MCF 10A (cell line): ENCODE measurements around the gene ADGRE3. TPM values are rescaled to one million over a fixed set of nuclear protein-coding genes. Genes with fewer than 3 reads are reported as not detected.
"Not testable (repeated sequence)": the region's sequence is repeated elsewhere in the genome, so short reads cannot be mapped to it uniquely, and the experiment has no call there.

Experiments
- BruUV-seq: library from RNA; stranded (reverse); fragments of 400-500 nt; replicated peaks from 2 replicates; lab custom pipeline; 2021; lab: Mats Ljungman, UMichigan
- CTCF ChIA-PET: fragments of 300-600 bp; sonication (Branson Sonifier 250); formaldehyde crosslinking; extraction: SDS; loops from one replicate; lab custom pipeline; 2021; ENCODE audit warnings: antibody characterized with exemption, inconsistent platforms; lab: Yijun Ruan, JAX
- POLR2A ChIA-PET: fragments of 300-600, 350-650 bp; sonication (Branson Sonifier 250); formaldehyde crosslinking; extraction: SDS; loops from one replicate; lab custom pipeline; 2020; ENCODE audit warnings: antibody characterized with exemption, inconsistent platforms; lab: Yijun Ruan, JAX
- DNase-seq: peaks from one replicate; pipeline ENCODE4 v3.0.0-alpha.2; 2018; ENCODE audit not compliant: unreplicated experiment
- H3K27ac Mint-ChIP-seq: one replicate; pipeline ENCODE4 v1.8.0; 2022; ENCODE audit warnings: mild to moderate bottlenecking, low read depth, mixed read lengths; ENCODE audit not compliant: unreplicated experiment
- H3K27me3 Mint-ChIP-seq: one replicate; pipeline ENCODE4 v1.8.0; 2022; ENCODE audit warnings: mixed read lengths; ENCODE audit not compliant: insufficient read depth, unreplicated experiment
- H3K36me3 Mint-ChIP-seq: one replicate; pipeline ENCODE4 v1.8.0; 2022; ENCODE audit warnings: mild to moderate bottlenecking, moderate library complexity, mixed read lengths; ENCODE audit not compliant: insufficient read depth, unreplicated experiment
- H3K4me1 Mint-ChIP-seq: one replicate; pipeline ENCODE4 v1.8.0; 2022; ENCODE audit warnings: mixed read lengths; ENCODE audit not compliant: insufficient read depth, unreplicated experiment
- H3K4me3 Mint-ChIP-seq: one replicate; pipeline ENCODE4 v1.8.0; 2022; ENCODE audit warnings: mild to moderate bottlenecking, moderate library complexity, mixed read lengths; ENCODE audit not compliant: unreplicated experiment
- H3K9me3 Mint-ChIP-seq: one replicate; pipeline ENCODE4 v1.8.0; 2022; ENCODE audit warnings: mixed read lengths; ENCODE audit not compliant: unreplicated experiment
- intact Hi-C: fragments of 100-400 bp; cut with micrococcal nuclease; formaldehyde crosslinking; loops from 2 replicates; pipeline ENCODE4 v1.14.1; 2022
- total RNA-seq: library from RNA; stranded (reverse); gene quantifications from 2 replicates; pipeline ENCODE4 v1.2.3, GENCODE V29; 2022
- TF ChIP-seq, protein P1 (sequence below): fragments of 200-600 bp; IDR thresholded peaks from one replicate; pipeline ENCODE4 v1.8.0; 2022; ENCODE audit warnings: antibody characterized with exemption, mild to moderate bottlenecking; ENCODE audit not compliant: unreplicated experiment

The ADGRE3 gene
- total RNA-seq, 1 experiment from 2014 or later = not detected

DNA sequence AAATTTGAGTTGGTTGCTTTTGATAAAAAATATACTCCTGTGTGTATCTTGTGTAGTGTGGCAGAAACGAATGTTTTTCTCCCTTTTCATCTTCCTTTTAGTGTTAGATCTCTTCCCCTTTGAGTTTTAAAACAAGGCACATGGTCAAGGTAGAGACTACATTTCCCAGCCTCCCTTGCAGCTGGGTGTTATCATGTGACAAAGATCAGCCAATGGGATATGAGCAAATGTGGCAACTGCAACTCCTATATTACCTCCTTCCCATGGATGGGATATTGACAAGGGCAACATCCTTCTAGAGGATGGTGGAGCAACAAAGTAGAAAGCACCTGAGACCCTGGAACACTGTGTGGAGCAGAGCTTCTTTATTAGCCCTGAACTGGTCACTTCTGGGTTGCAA, 42.4 kb downstream of the ADGRE3 start:
- H3K4me3 Mint-ChIP-seq = no peak overlapping the region
- TF ChIP-seq, protein P1, sequence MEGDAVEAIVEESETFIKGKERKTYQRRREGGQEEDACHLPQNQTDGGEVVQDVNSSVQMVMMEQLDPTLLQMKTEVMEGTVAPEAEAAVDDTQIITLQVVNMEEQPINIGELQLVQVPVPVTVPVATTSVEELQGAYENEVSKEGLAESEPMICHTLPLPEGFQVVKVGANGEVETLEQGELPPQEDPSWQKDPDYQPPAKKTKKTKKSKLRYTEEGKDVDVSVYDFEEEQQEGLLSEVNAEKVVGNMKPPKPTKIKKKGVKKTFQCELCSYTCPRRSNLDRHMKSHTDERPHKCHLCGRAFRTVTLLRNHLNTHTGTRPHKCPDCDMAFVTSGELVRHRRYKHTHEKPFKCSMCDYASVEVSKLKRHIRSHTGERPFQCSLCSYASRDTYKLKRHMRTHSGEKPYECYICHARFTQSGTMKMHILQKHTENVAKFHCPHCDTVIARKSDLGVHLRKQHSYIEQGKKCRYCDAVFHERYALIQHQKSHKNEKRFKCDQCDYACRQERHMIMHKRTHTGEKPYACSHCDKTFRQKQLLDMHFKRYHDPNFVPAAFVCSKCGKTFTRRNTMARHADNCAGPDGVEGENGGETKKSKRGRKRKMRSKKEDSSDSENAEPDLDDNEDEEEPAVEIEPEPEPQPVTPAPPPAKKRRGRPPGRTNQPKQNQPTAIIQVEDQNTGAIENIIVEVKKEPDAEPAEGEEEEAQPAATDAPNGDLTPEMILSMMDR = no peak
- no peaks in the 10 kb centered on the region for H3K4me1 Mint-ChIP-seq
- intact Hi-C loops = no loop called here
- peaks cover 15% of the 10 kb centered on the region for H3K9me3 Mint-ChIP-seq
- H3K27me3 Mint-ChIP-seq = no peaks in the 10 kb centered on the region
- ChIA-PET CTCF (interaction anchor here (1.0 kb wide), 1 partner anchor 76 kb away, joined by 3 read pairs; no protein-coding TSS in a partner anchor), POLR2A (interaction anchor here (0.8 kb wide), 1 partner anchor 58 kb away, joined by 3 read pairs; the partner anchor contains the start of gene ZNF333)
- H3K27ac Mint-ChIP-seq = no peak overlapping the region
- peak; percentile 56 for DNase-seq
- H3K36me3 Mint-ChIP-seq = no peaks in the 10 kb centered on the region
- BruUV-seq = no TSS peak

GRCh38 chr19:14629557-14629956, 45.1 kb downstream of the ADGRE3 start:
- no peaks in the 10 kb centered on the region for H3K27me3 Mint-ChIP-seq
- H3K4me1 Mint-ChIP-seq = no peaks in the 10 kb centered on the region
- TF ChIP-seq, protein P1 = no peak
- ChIA-PET POLR2A (no interaction called here), CTCF (no interaction called here)
- H3K27ac Mint-ChIP-seq = no peak overlapping the region
- no TSS peak for BruUV-seq
- no peak overlapping the region for H3K4me3 Mint-ChIP-seq
- DNase-seq = no peak
- no peaks in the 10 kb centered on the region for H3K36me3 Mint-ChIP-seq
- H3K9me3 Mint-ChIP-seq = peaks cover 7% of the 10 kb centered on the region
- intact Hi-C loops = no loop called here

DNA sequence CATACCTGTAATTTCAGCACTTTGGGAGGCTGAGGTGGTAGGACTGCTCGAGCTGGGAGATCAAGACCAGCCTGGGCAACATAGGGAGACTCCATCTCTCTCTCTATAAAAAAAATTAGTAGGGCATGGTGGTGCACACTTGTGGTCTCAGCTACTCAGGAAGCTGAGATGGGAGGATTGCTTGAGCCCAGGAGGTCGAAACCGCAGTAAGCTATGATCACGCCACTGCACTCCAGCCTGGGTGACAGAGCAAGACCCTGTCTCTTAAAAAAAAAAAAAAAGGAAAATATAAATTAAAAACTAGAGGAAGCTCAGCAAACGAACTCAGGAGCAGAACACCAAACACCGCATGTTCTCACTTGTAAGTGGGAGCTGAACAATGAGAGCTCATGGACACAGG, 50.2 kb downstream of the ADGRE3 start:
- DNase-seq, intact Hi-C loops, H3K27ac Mint-ChIP-seq, H3K9me3 Mint-ChIP-seq, H3K36me3 Mint-ChIP-seq, BruUV-seq, H3K27me3 Mint-ChIP-seq, CTCF ChIA-PET, POLR2A ChIA-PET, H3K4me1 Mint-ChIP-seq, H3K4me3 Mint-ChIP-seq: not testable (repeated sequence)

GRCh38 chr19:14619404-14619803, 55.2 kb downstream of the ADGRE3 start:
- intact Hi-C loops = no loop called here
- no peaks in the 10 kb centered on the region for H3K27me3 Mint-ChIP-seq
- no peak for DNase-seq
- peaks cover 9% of the 10 kb centered on the region for H3K9me3 Mint-ChIP-seq
- no peak overlapping the region for H3K4me3 Mint-ChIP-seq
- no peak overlapping the region for H3K27ac Mint-ChIP-seq
- no TSS peak for BruUV-seq
- ChIA-PET POLR2A (interaction anchor here (0.6 kb wide), 1 partner anchor 26 kb away, joined by 3 read pairs; no protein-coding TSS in a partner anchor), CTCF (no interaction called here)
- no peaks in the 10 kb centered on the region for H3K4me1 Mint-ChIP-seq
- TF ChIP-seq, protein P1 = no peak
- H3K36me3 Mint-ChIP-seq = no peaks in the 10 kb centered on the region

DNA sequence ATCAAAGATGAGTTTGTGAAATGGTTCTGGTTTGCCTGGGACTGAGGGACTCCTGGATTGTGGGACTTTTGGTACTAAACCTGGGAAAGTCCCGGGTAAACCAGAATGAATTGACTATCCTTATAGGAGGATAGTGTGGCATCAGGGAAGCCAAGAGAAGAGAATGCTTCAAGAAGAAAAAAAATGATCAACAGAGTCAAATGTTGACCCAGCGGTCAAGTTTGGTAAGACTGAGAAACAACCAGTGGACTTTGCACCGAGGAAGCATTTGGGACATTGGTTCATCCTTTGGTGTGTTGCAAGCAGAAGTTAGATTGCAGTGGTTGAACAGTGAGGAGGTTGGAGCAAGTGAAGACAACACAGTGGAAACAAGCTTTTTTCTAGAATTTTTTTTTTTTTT, 58.2 kb downstream of the ADGRE3 start:
- ChIA-PET CTCF (no interaction called here), POLR2A (no interaction called here)
- H3K27ac Mint-ChIP-seq = no peak overlapping the region
- no peaks in the 10 kb centered on the region for H3K27me3 Mint-ChIP-seq
- TF ChIP-seq, protein P1 = no peak
- H3K36me3 Mint-ChIP-seq = no peaks in the 10 kb centered on the region
- H3K4me1 Mint-ChIP-seq = no peaks in the 10 kb centered on the region
- peaks cover 9% of the 10 kb centered on the region for H3K9me3 Mint-ChIP-seq
- intact Hi-C loops = no loop called here
- no TSS peak for BruUV-seq
- DNase-seq = no peak
- no peak overlapping the region for H3K4me3 Mint-ChIP-seq
